ENCODE data around the gene MTHFSD. TPM values are rescaled to one million over a fixed set of nuclear protein-coding genes. Genes with fewer than 3 reads are reported as not detected.

MTHFSD gene
- total and polyA plus RNA-seq, 2 of the 8 experiments (the other 6 are each of a cell fraction or from before 2014, with no cell fraction given), result 7.1 to 9.8 TPM

- no peak for TF ChIP-seq CHD7 (IDR thresholded peaks at IDR 0.05; ENCODE audit: insufficient replicate concordance, low read length)
These were observed 24.5 kb downstream of the MTHFSD start (continued) for GRCh38 chr16:86530251-86531190.

Data from H1 (cell line).